Retinal pigment epithelial cell (primary cell): ENCODE data around the gene MLLT3.

ENCODE experiments used
- DNase-seq: peaks from one replicate; pipeline ENCODE4 v3.0.0-alpha.2; 2010; ENCODE audit warnings: low read depth
- H3K4me3 ChIP-seq: 2 replicates; pipeline ENCODE4 v1.5.1; 2011; ENCODE audit warnings: mild to moderate bottlenecking, low read length, control low read depth, moderate library complexity
- TF ChIP-seq, protein P1 (sequence below): conservative IDR thresholded peaks from 2 replicates; pipeline ENCODE4 v1.5.1; 2011; ENCODE audit warnings: low read depth, low read length, control low read depth, inconsistent platforms

Gene MLLT3

DNA sequence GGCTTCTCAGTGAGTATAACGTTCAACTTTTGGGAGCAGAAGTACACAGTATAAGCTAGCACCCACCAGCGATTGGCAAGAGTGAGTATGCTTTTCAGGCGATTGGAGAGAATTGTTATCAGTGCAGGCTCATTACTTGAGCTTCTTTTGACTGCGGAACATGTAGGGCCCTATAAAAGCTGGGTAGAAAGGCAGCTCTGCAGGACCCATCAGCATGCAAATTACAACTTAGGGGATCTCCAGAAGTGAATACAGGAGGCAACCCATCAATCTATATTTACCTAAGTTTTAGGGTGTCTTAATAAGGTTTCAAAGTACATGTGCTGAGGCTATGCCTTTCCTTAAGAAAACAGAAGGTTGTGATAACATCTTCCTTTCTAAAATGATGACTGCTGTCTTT lies 225.0 kb downstream of the MLLT3 start:
- TF ChIP-seq, protein P1, sequence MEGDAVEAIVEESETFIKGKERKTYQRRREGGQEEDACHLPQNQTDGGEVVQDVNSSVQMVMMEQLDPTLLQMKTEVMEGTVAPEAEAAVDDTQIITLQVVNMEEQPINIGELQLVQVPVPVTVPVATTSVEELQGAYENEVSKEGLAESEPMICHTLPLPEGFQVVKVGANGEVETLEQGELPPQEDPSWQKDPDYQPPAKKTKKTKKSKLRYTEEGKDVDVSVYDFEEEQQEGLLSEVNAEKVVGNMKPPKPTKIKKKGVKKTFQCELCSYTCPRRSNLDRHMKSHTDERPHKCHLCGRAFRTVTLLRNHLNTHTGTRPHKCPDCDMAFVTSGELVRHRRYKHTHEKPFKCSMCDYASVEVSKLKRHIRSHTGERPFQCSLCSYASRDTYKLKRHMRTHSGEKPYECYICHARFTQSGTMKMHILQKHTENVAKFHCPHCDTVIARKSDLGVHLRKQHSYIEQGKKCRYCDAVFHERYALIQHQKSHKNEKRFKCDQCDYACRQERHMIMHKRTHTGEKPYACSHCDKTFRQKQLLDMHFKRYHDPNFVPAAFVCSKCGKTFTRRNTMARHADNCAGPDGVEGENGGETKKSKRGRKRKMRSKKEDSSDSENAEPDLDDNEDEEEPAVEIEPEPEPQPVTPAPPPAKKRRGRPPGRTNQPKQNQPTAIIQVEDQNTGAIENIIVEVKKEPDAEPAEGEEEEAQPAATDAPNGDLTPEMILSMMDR, result no peak
- no peak for DNase-seq
- no peak overlapping the region for H3K4me3 ChIP-seq

DNA sequence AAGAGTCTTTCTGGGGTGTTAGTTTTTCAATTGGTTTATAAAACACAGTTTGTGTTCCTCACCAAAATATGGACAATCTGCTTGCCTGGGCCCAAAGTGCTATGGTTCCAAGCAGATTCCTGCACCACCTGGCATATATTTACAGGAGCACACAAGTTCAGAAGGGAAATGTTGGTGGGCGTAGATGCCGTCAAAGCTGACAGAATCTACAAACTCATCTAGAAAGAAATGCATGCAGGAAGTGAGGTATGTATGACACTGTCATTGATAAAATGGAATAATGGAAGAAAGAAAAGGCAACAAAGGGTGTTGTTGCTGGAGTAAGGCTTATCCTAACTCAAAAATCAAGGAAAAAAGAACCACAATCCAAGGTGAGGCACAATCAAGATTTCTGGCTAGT lies 225.8 kb downstream of the MLLT3 start:
- TF ChIP-seq, protein P1, result no peak
- DNase-seq, result no peak

DNA sequence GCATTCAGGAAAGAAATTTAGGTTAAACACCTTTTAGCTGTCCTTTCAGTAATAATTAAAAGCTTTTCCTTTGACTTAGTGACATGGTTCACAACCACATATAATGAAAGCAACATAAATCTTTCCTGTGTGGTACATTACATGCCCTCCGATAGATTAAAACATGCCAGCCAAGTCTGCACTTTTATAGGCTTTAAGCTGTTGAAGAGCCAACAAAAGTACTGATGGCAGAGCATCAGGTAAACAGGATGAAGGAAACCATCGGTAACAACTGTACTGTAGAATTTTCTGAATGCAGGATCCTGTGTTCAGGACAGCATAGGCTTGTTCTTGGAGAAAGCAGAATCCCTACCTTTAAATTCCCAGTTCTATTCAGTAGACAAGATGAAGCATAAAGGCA lies 226.6 kb downstream of the MLLT3 start:
- TF ChIP-seq, protein P1, result no peak
- H3K4me3 ChIP-seq, result no peak overlapping the region
- DNase-seq, result no peak

More for the DNA sequence above, 225.8 kb downstream of the MLLT3 start:
- no peak overlapping the region for H3K4me3 ChIP-seq

DNA sequence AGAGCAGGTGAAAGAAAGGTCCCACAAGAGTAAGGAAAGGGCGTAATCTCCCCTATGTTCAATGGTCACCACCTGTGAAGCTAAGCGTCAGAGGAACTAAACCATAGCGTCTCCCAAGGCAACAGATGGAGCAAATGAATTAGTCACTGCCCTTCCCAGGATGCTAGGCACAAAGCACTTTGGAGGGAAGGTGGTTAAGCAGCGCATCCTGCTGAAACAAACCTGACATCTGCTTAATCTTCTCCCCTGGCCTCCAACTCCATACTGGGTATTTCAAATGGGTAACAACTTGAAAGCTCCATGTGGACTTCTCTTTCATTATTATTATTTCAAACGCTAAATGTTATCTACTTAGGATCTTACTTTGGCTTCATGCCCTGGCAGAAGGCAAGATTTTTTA lies 227.3 kb downstream of the MLLT3 start:
- H3K4me3 ChIP-seq, result no peak overlapping the region
- TF ChIP-seq, protein P1, result no peak
- no peak for DNase-seq

DNA sequence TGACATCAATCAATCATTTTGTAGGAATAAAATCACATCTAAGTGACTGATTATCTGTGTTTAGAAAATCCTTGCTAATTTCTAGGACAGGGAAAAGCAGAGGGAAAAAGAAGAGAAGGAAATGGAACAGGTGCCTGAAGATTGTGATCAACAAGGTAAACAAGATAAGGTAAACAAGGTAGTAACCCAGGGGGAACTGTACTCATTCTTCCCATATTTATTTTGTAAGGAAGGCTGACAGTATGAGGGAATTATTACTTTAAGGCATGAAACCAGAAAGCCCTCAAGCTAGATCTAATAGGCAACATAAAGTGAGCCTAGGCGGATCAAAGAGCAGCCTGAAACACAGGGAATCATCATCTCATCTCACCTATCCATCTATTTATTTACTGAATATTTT lies 231.1 kb downstream of the MLLT3 start:
- H3K4me3 ChIP-seq, result no peak overlapping the region
- DNase-seq, result no peak
- TF ChIP-seq, protein P1, result no peak

DNA sequence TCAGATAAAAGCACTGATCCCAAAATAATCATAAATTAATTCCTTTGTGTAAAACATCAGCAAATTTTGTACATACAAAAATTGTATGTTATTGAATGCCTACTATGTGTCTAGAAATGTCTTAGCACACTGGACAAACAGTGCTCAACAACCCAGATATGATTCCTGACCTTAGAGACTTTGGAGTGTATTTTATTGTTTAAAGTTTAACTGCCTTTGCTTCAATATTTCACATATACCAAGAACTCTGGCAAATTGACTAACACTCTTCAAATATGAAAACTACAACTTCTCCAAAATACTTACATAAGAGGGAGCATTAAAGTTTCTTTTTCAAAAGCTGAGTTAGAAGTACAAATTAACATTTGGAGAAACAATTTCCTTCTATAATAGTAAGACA lies 231.9 kb downstream of the MLLT3 start:
- TF ChIP-seq, protein P1, result no peak
- no peak overlapping the region for H3K4me3 ChIP-seq
- no peak for DNase-seq

DNA sequence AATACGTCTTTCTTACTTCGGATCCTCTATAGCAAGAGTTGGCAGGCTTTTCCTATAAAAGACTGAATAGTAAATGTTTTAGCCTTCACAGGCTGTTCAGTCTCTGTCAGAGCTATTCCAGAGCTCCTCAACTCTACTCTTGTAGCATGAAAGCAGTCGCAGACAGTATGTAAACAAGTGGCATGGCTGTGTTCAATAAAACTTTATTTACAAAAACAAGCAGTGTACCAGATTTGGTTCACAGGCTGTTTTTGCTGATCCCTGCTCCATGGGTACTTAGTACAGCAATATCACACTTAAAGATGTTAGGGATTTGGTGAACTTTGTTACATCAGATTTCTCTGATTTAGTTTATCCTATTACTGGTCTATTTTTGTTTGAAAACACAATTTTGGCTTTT lies 235.2 kb downstream of the MLLT3 start:
- TF ChIP-seq, protein P1, result no peak
- no peak for DNase-seq
- no peak overlapping the region for H3K4me3 ChIP-seq
